H1 (cell line): ENCODE data around the gene PRRG4. TPM values are rescaled to one million over a fixed set of nuclear protein-coding genes. Genes with fewer than 3 reads are reported as not detected.

Source experiments
- polyA plus RNA-seq, 7 experiments: library from polyadenylated mRNA; depleted of rRNA in 3 of 7; stranded (reverse) in 5 of 7; unstranded in 2 of 7; fragments of >200 nt in 5 of 7; fragments of 200-250 nt in 2 of 7; gene quantifications; 1 replicate in 5 of 7; 2 replicates in 1 of 7; 4 replicates in 1 of 7; pipeline versions ENCODE4 v1.2.1 to v1.2.3, GENCODE V29; 2011 to 2013; ENCODE audit warnings: missing spikeins in 2 of 7, mixed read lengths in 2 of 7
- total RNA-seq: library from RNA; stranded (reverse); fragmentation: NEBNext Ultra II Directional; extraction: Animal tissue kit (Norgen Biotek cat#: 25700); gene quantifications from 2 replicates; pipeline ENCODE4 v1.2.1, GENCODE V29; 2021

The PRRG4 gene
- total and polyA plus RNA-seq, 2 of the 8 experiments (the other 6 are each of a cell fraction or from before 2014, with no cell fraction given) = 0.65 to 1.7 TPM

Other genes with a start within 250 kb of the PRRG4 start
- gene EIF3M, start 246.1 kb upstream of the PRRG4 start, total RNA-seq = 413 and 444 TPM in 2 replicates
- 182 and 302 TPM in 2 replicates for gene EIF3M, start 246.1 kb upstream of the PRRG4 start, polyA plus RNA-seq (2011; rRNA removed)
- gene CCDC73, start 35.3 kb upstream of the PRRG4 start, total RNA-seq = not detected in 2 replicates
- gene CCDC73, start 35.3 kb upstream of the PRRG4 start, polyA plus RNA-seq (2011; rRNA removed) = not detected in 2 replicates
- gene QSER1, start 62.9 kb downstream of the PRRG4 start, total RNA-seq = 114 and 117 TPM in 2 replicates
- gene QSER1, start 62.9 kb downstream of the PRRG4 start, polyA plus RNA-seq (2011; rRNA removed) = 16.6 and 29.3 TPM in 2 replicates
- gene DEPDC7, start 186.0 kb downstream of the PRRG4 start, total RNA-seq = 6.3 and 7.6 TPM in 2 replicates
- 1.4 and 3.1 TPM in 2 replicates for gene DEPDC7, start 186.0 kb downstream of the PRRG4 start, polyA plus RNA-seq (2011; rRNA removed)
- gene TCP11L1, start 209.6 kb downstream of the PRRG4 start, total RNA-seq = 23.1 and 24.0 TPM in 2 replicates
- 10.9 and 11.2 TPM in 2 replicates for gene TCP11L1, start 209.6 kb downstream of the PRRG4 start, polyA plus RNA-seq (2011; rRNA removed)